GM23248 (cell line): ENCODE results near the gene SMIM38. TPM values are rescaled to one million over a fixed set of nuclear protein-coding genes. Genes with fewer than 3 reads are reported as not detected.

ENCODE experiments used
- DNase-seq: peaks from one replicate; pipeline ENCODE4 v3.0.0-alpha.2; 2015
- H2AFZ ChIP-seq: fragments of 200-600 bp; sonication (generic); 2 replicates; pipeline ENCODE4 v1.6.1; 2016; ENCODE audit warnings: antibody characterized with exemption
- H3F3A ChIP-seq: fragments of 200-600 bp; sonication (generic); 2 replicates; pipeline ENCODE4 v1.6.1; 2016; ENCODE audit warnings: mild to moderate bottlenecking, antibody characterized with exemption, mixed run types; ENCODE audit not compliant: insufficient read depth
- H3K27ac ChIP-seq: fragments of 200-600 bp; sonication (generic); 2 replicates; pipeline ENCODE4 v1.5.1; 2016; ENCODE audit warnings: mild to moderate bottlenecking
- H3K27me3 ChIP-seq: fragments of 200-600 bp; sonication (generic); replicated peaks from 2 replicates; pipeline ENCODE4 v1.6.1; 2016; ENCODE audit warnings: mild to moderate bottlenecking; ENCODE audit not compliant: insufficient read depth
- H3K36me3 ChIP-seq: fragments of 200-600 bp; sonication (generic); 2 replicates; pipeline ENCODE4 v1.6.1; 2016; ENCODE audit warnings: low read depth, mild to moderate bottlenecking
- H3K4me1 ChIP-seq: fragments of 200-600 bp; sonication (generic); 2 replicates; pipeline ENCODE4 v1.6.1; 2016; ENCODE audit warnings: mild to moderate bottlenecking; ENCODE audit not compliant: insufficient read depth
- H3K4me2 ChIP-seq: fragments of 200-600 bp; sonication (generic); one replicate; pipeline ENCODE4 v1.6.1; 2016; ENCODE audit warnings: mild to moderate bottlenecking; ENCODE audit not compliant: unreplicated experiment
- H3K4me3 ChIP-seq: fragments of 200-600 bp; sonication (generic); 2 replicates; pipeline ENCODE4 v1.5.1; 2016; ENCODE audit warnings: mild to moderate bottlenecking
- H3K79me2 ChIP-seq: fragments of 200-600 bp; sonication (generic); 2 replicates; pipeline ENCODE4 v1.6.1; 2016; ENCODE audit warnings: mild to moderate bottlenecking; ENCODE audit not compliant: insufficient read depth
- H3K9ac ChIP-seq: fragments of 200-600 bp; sonication (generic); 2 replicates; pipeline ENCODE4 v1.6.1; 2016; ENCODE audit warnings: mild to moderate bottlenecking
- H3K9me2 ChIP-seq: fragments of 200-600 bp; sonication (generic); 2 replicates; pipeline ENCODE4 v1.6.1; 2016; ENCODE audit warnings: mixed run types, mild to moderate bottlenecking, moderate library complexity; ENCODE audit not compliant: insufficient read depth
- H3K9me3 ChIP-seq: fragments of 200-600 bp; sonication (generic); one replicate; pipeline ENCODE4 v1.6.1; 2017; ENCODE audit warnings: low read depth
- H4K20me1 ChIP-seq: fragments of 200-600 bp; sonication (generic); 2 replicates; pipeline ENCODE4 v1.6.0; 2016; ENCODE audit not compliant: insufficient read depth
- EZH2 ChIP-seq: fragments of 200-600 bp; sonication (generic); IDR thresholded peaks from 2 replicates; pipeline ENCODE4 v1.6.1; 2018; ENCODE audit warnings: antibody characterized with exemption, mild to moderate bottlenecking; ENCODE audit not compliant: insufficient read depth, poor library complexity, severe bottlenecking
- EZH2phosphoT487 ChIP-seq: fragments of 200-600 bp; sonication (generic); IDR thresholded peaks from 2 replicates; pipeline ENCODE4 v1.6.1; 2018; ENCODE audit warnings: antibody characterized with exemption, moderate library complexity, mild to moderate bottlenecking, low read depth; ENCODE audit not compliant: insufficient read depth
- WGBS, 2 experiments: methylation state at CpG; one replicate each; pipeline ENCODE4 v1.1.6; 2015 to 2017; ENCODE audit warnings: low lambda C conversion rate in 2 of 2, low coverage in 1 of 2; ENCODE audit errors: missing lambda C conversion rate in 2 of 2; 5-methylcytosine and 5-hydroxymethylcytosine counted together
- in situ Hi-C: fragments of 300-500 bp; cut with MboI; formaldehyde crosslinking; loops from 2 replicates; pipeline ENCODE4 v1.15.0; 2020
- polyA plus RNA-seq: library from polyadenylated mRNA; unstranded; fragments of >200 nt; fragmentation: Nextera tagmentation; extraction: Ambion mirVana; gene quantifications from 2 replicates; pipeline ENCODE4 v1.2.1, GENCODE V29; 2016
- total RNA-seq: library from RNA; depleted of rRNA; stranded (reverse); fragments of >200 nt; shearing (Covaris generic); gene quantifications from 2 replicates; pipeline ENCODE4 v1.2.3, GENCODE V29; 2014

The SMIM38 gene
- total and polyA plus RNA-seq, 2 experiments from 2014 or later, result not detected

DNA sequence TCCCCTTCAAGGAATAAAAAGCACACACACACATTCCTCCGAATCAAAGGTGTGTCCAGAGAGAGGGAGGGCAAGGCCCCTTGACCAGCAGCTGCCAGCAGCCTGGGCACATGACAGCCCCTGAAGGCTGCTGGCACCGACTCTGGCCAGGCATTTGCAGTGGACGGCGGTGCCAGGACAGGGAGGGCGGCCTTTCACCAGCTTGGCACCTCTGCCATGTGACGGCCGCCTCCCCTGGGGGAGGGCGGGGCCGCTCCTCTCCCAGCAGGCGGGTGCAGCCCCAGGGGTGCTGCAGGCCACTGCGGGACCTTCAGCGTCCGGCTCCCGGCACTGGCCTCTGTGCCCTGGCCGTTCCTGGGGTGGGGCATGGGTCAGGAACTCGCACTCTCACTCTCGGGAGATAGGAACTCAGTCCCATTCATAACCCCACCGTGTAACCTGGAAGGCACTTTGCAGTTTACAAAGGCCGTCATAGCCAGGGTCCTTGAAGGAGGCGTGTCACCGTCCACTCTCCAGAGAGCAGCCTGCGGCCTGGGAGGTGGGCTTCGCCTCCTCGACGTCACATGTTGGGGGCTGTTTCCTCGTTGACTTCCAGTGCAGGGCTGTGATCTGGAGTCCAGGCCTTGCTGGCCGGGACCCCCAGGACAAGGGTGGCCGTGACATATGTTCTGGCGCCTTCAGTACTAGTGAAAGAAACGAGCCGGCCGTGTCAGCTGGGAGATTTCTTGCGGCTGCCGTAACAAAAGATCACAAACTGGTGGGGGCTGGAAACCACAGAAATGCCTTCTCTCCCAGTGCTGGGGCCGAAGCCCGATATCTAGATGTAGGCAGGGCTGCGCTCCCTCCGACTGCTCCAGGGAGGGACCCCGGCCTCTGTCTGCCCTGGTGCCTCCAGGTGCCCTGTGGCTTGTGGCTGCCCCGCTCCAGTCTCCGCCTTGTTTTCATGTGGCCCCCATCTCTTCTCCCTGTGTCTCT, 39.9 kb upstream of the SMIM38 start:
- Histone ChIP-seq H3K9ac (no peak overlapping the region), H2AFZ (no peak overlapping the region), H3K9me3 (no peaks in the 10 kb centered on the region), H3K27ac (no peak overlapping the region), H3K4me3 (no peak overlapping the region), H3K27me3 (0 out of 2 replicates have a peak, but pooled peaks cover 22% of the 10 kb centered on the region), H3K36me3 (no peaks in the 10 kb centered on the region), H4K20me1 (no peaks in the 10 kb centered on the region), H3K4me2 (no peak overlapping the region), H3K4me1 (no peaks in the 10 kb centered on the region), H3F3A (no peaks in the 10 kb centered on the region), H3K79me2 (no peaks in the 10 kb centered on the region), H3K9me2 (no peaks in the 10 kb centered on the region)
- WGBS, 2 experiments, result 70 to 77% methylated on average over 30 to 35 of the region's 41 CpGs
- DNase-seq, result no peak
- no peak for TF ChIP-seq EZH2
- TF ChIP-seq EZH2phosphoT487, result no peak
- in situ Hi-C loops, result no loop called here

DNA sequence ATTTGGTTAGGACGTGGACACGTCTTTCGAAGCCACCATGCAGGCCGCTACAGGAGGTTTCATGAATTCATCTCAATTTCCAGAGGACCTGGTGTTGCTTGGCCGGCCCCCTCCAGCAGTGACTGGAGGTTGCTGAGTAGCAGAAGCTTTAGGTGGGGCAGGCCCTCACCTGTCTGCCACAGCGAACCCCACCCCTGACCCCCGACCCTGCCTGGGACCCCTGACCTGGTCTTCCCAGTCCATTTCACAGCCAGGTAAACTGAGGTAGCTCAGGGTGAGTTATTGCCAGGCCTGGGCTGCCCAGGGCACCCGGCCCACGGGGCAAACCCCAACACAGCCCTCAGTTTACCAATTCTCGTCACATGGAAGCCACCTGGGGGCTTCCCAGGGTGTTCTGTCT, 39.1 kb upstream of the SMIM38 start:
- H3K27me3 ChIP-seq, result 0 out of 2 replicates have a peak, but pooled peaks cover 22% of the 10 kb centered on the region
- 88 to 91% methylated on average over 9 to 10 of the region's 10 CpGs for WGBS, 2 experiments
- no peaks in the 10 kb centered on the region for H3K9me3 ChIP-seq
- H3K27ac ChIP-seq, result no peak overlapping the region
- H2AFZ ChIP-seq, result no peak overlapping the region
- no peaks in the 10 kb centered on the region for H3K9me2 ChIP-seq
- H4K20me1 ChIP-seq, result no peaks in the 10 kb centered on the region
- no peaks in the 10 kb centered on the region for H3K36me3 ChIP-seq
- in situ Hi-C loops, result no loop called here
- no peak overlapping the region for H3K4me3 ChIP-seq
- H3F3A ChIP-seq, result no peaks in the 10 kb centered on the region
- DNase-seq, result no peak
- H3K9ac ChIP-seq, result no peak overlapping the region
- H3K4me2 ChIP-seq, result no peak overlapping the region
- TF ChIP-seq EZH2phosphoT487 (no peak), EZH2 (no peak)
- H3K79me2 ChIP-seq, result no peaks in the 10 kb centered on the region
- H3K4me1 ChIP-seq, result no peaks in the 10 kb centered on the region

DNA sequence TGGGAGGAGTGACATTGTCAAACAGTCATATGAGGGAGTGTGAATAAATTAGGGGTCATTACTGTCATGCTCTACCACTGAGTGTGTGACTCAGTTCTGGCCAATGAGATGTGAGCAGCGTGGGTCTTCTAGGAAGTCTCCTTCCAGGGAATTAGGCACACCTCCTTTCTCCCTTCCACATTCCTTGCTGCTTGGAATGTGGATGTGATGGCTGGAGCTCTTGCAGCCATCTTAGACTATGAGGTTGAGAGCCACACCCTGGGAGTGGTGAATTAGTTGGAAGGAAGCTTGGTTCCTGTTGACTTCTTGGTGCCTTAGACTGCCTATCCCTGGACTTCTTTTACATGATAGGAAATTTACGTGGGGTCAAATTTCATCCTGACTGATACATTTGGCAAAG, 36.5 kb upstream of the SMIM38 start:
- WGBS, 2 experiments, result 94 to 95% methylated on average over 2 of the region's 2 CpGs
- TF ChIP-seq EZH2phosphoT487, result no peak
- TF ChIP-seq EZH2, result no peak
- Histone ChIP-seq H3K79me2 (no peaks in the 10 kb centered on the region), H3K9me3 (no peaks in the 10 kb centered on the region), H3K4me3 (no peak overlapping the region), H2AFZ (no peak overlapping the region), H3K9me2 (no peaks in the 10 kb centered on the region), H3K27ac (no peak overlapping the region), H4K20me1 (no peaks in the 10 kb centered on the region), H3K9ac (no peak overlapping the region), H3K4me2 (no peak overlapping the region), H3K4me1 (peaks cover 9% of the 10 kb centered on the region), H3F3A (0 out of 2 replicates have a peak, but pooled peaks cover 4% of the 10 kb centered on the region), H3K36me3 (no peaks in the 10 kb centered on the region), H3K27me3 (no peaks in the 10 kb centered on the region)
- in situ Hi-C loops, result no loop called here
- no peak for DNase-seq

DNA sequence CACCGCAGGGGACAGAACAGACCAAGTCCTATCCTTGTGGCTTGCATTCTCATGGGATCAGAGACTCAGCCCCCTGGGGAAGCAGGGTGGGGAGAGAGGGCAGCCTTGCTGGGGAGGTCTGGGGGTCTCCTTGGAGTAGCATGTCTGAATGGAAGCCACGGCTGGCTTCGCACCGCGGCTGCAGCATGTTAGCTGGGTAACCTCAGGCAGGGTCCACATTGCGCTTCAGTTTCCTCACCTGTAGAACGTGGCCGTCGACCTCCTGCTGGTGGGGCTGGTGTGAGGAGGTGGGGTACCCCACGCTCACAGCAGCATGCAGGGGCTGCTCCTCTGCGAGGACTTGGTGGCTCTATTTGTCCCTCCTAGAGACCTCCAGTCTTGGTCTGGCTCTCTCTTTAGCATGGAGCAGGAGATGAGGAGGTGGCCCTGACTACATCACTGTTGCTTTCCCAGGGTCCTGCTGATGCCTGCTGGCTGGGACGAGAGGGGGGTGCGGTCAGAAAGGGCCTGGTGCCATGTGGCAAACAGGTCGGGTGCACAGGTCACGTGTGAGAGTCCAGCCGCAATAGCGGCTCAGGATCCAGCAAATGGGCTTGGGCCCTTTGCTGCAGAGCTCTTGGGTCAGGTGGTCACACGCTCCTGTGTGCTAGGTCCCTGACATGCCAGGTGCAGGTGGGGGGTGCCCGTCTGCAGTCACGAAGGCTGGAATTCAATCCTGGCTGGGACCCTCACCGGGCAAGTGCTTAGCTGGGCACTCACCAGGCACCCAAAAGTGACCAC, 35.4 kb upstream of the SMIM38 start:
- Histone ChIP-seq H3K4me3 (no peak overlapping the region), H3K9me3 (no peaks in the 10 kb centered on the region)
- no peak for DNase-seq

More for the DNA sequence above, 35.4 kb upstream of the SMIM38 start:
- Histone ChIP-seq H3F3A (0 out of 2 replicates have a peak, but pooled peaks cover 4% of the 10 kb centered on the region), H2AFZ (no peak overlapping the region), H3K4me2 (no peak overlapping the region), H3K4me1 (peaks cover 9% of the 10 kb centered on the region), H3K9ac (no peak overlapping the region), H3K79me2 (no peaks in the 10 kb centered on the region), H3K36me3 (no peaks in the 10 kb centered on the region), H4K20me1 (no peaks in the 10 kb centered on the region), H3K27me3 (no peaks in the 10 kb centered on the region), H3K9me2 (no peaks in the 10 kb centered on the region), H3K27ac (no peak overlapping the region)
- in situ Hi-C loops, result no loop called here
- WGBS, 2 experiments, result 84% methylated on average over 21 of the region's 21 CpGs
- TF ChIP-seq EZH2, result no peak
- no peak for TF ChIP-seq EZH2phosphoT487
